DMS153 (cell line): ENCODE data around the gene SIPA1.

ENCODE experiments used
- DNase-seq: peaks from one replicate; lab custom pipeline; 2025; lab: John Stamatoyannopoulos, UW

SIPA1 gene

DNA sequence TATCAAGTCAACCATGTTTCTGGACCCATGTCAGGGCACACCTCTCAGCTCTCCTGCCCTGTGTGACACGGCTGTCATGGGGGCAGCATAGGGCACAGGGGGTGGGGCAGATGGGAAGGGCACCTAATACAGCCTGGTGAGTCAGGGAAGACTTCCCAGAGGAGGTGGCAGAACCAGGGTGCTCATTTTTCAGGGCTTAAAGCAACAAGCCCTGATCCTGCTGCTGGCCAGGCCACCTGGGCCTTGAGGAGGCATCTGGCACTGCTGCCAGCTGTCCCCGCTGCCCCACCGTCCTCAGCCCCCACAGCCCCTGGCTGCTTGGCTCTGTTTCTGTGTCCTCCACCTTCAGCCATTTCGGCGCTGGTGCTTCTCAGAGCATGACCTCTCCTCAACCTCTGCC lies 28.2 kb upstream of the SIPA1 start:
- DNase-seq: no peak

DNA sequence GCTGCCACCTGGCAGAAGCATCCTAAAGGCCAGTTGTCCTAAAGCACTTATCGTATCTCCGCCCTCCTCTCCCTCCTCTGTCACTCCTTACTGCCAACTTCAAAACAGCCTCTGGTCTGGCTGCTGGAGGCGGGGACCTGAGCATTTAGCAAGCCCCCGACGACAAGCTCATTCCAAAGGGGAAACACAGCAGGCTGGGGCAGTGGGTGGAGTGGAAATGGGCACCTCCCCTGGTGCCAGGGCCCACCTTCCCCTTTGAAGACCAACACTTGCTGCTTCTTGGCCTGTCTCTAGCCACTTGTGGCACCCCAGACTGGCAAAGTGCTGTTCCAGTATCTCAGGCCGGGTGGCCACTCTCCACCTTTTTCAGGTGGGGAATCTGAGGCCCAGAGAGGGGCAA lies 27.5 kb upstream of the SIPA1 start:
- DNase-seq: no peak

GRCh38 chr11:65611028-65611757 lies 26.7 kb upstream of the SIPA1 start:
- no peak for DNase-seq

- no peak for DNase-seq
These were observed 25.9 kb upstream of the SIPA1 start for GRCh38 chr11:65611758-65612603.

- no peak for DNase-seq
These were observed 25.2 kb upstream of the SIPA1 start for GRCh38 chr11:65612691-65613090.

- no peak for DNase-seq
These were observed 24.6 kb upstream of the SIPA1 start for GRCh38 chr11:65613091-65613928.

- DNase-seq: peak; percentile 100
These were observed 22.5 kb upstream of the SIPA1 start, which contains the start of gene PCNX3 for GRCh38 chr11:65615229-65615949. TSS of gene PCNX3 (plus strand) at chr11:65615776. CDS start at chr11:65616312, 536 bp downstream.

GRCh38 chr11:65615950-65616574 lies 21.8 kb upstream of the SIPA1 start:
- DNase-seq: no peak

GRCh38 chr11:65616575-65617001 lies 21.3 kb upstream of the SIPA1 start:
- no peak for DNase-seq

- DNase-seq: no peak
These were observed 20.6 kb upstream of the SIPA1 start for GRCh38 chr11:65617136-65617850.

- no peak for DNase-seq
These were observed 19.7 kb upstream of the SIPA1 start for GRCh38 chr11:65617990-65618751.

GRCh38 chr11:65618763-65619162 lies 19.1 kb upstream of the SIPA1 start:
- no peak for DNase-seq

GRCh38 chr11:65619281-65619928 lies 18.5 kb upstream of the SIPA1 start:
- no peak for DNase-seq

DNA sequence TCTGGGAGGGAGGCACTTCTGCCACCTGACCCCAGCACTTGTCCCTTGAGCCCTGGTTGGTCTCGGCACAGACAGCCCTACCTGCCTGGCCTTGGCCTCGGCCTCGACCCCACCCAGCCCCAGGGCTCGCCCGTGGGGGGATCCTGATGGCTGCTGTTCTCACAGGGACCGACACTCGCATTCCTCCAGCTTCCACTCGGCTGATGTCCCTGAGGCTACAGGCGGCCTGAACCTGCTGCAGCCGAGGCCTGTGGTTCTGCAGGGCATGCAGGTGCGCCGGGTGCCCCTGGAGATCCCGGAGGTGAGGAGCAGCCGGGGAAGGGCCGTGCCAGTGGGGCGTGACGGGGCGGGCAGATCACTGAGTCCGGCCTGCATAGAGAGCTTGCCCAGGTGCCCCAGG lies 17.2 kb upstream of the SIPA1 start:
- DNase-seq: no peak

GRCh38 chr11:65621460-65621859 lies 16.4 kb upstream of the SIPA1 start:
- no peak for DNase-seq

DNA sequence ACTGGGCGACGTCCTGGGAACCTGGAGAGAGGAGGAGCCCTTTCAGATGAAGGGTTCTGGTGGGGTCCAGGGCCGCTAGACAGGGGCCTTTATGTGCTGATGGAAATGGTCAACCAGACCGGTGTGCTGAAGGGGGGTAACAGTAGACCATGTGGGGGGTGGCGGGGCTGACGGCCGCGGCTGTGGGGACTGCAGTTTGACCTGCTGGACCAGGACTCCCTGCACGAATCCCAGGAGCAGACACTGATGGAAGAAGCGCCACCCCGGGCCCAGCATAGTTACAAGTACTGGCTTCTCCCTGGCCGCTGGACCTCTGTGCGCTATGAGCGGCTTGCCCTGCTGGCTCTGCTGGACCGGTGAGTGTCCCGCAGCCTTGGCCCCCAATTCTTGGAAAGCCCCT lies 15.9 kb upstream of the SIPA1 start:
- no peak for DNase-seq

DNA sequence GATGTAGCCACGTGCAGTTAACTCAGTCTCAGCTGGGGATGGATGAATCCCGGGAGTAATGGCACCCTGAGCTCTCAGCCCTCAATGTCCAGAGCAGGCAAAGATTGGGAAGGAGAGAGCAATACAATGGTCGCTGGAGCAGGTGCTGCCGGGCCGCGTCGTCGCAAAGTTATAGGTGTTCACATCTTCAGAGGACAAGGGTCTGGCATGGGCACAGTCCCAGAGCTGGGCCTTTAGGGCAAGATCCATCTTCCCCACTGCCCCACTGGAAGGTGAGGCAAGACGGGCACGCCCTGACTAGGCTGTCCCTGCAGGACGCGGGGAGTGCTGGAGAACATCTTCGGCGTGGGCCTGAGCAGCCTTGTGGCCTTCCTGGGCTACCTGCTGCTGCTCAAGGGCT lies 14.7 kb upstream of the SIPA1 start:
- no peak for DNase-seq

GRCh38 chr11:65623852-65624616 lies 13.9 kb upstream of the SIPA1 start:
- DNase-seq: no peak
